GM12878 (cell line): ENCODE measurements around the gene LRIT2.

ENCODE experiments used
- BMI1 ChIP-seq: fragments of 450-650 bp; IDR thresholded peaks from 2 replicates; pipeline ENCODE4 v1.6.1; 2016; ENCODE audit warnings: mild to moderate bottlenecking, moderate library complexity, borderline replicate concordance
- CTCF ChIP-seq, 3 experiments: IDR thresholded peaks in 2 of 3; conservative IDR thresholded peaks in 1 of 3; 2 replicates each; pipeline ENCODE4 v1.5.1; 2011; ENCODE audit warnings: low read depth in 3 of 3, low read length in 3 of 3, mild to moderate bottlenecking in 3 of 3, control low read depth in 2 of 3, moderate library complexity in 2 of 3, inconsistent platforms in 1 of 3, mixed read lengths in 1 of 3; ENCODE audit not compliant: control insufficient read depth in 2 of 3, insufficient read depth in 1 of 3; ENCODE audit errors: extremely low read depth in 1 of 3
- IRF3 ChIP-seq: fragments of 450-650 bp; IDR thresholded peaks from 2 replicates; pipeline ENCODE4 v1.6.1; 2014; ENCODE audit warnings: mild to moderate bottlenecking
- MAX ChIP-seq: IDR thresholded peaks from 2 replicates; pipeline ENCODE4 v1.6.1; 2012; ENCODE audit warnings: low read depth, low read length, improper control_type of control experiment
- RAD21 ChIP-seq: IDR thresholded peaks from 2 replicates; pipeline ENCODE4 v1.6.1; 2011; ENCODE audit warnings: mild to moderate bottlenecking, low read depth, low read length, moderate library complexity; ENCODE audit not compliant: insufficient read depth
- RBBP5 ChIP-seq: fragments of 200-600 bp; sonication (generic); conservative IDR thresholded peaks from 2 replicates; pipeline ENCODE4 v1.6.1; 2016
- TCF7 ChIP-seq: IDR thresholded peaks from 2 replicates; pipeline ENCODE4 v1.6.1; 2014; ENCODE audit warnings: antibody characterized with exemption, borderline replicate concordance
- ZNF24 ChIP-seq: fragments of 450-650 bp; IDR thresholded peaks from 2 replicates; pipeline ENCODE4 v1.6.1; 2017; ENCODE audit warnings: antibody characterized with exemption, mild to moderate bottlenecking
- TF ChIP-seq, protein P1 (sequence below): IDR thresholded peaks from 2 replicates; pipeline ENCODE4 v1.6.1; 2012; ENCODE audit warnings: mild to moderate bottlenecking, low read depth, low read length

GRCh38 chr10:84193327-84193726, 32.0 kb downstream of the LRIT2 start:
- TF ChIP-seq RAD21: no peak
- TF ChIP-seq CTCF (IDR thresholded peaks at IDR 0.05 in 2 of 3, conservative IDR thresholded peaks at IDR 0.05 in 1 of 3; ENCODE audit: control insufficient read depth in 2 of 3, extremely low read depth in 1 of 3, insufficient read depth in 1 of 3, low read depth in 3 of 3, low read length in 3 of 3): no peak
- no peak for TF ChIP-seq BMI1
- TF ChIP-seq IRF3: no peak
- TF ChIP-seq RBBP5: no peak
- no peak for TF ChIP-seq MAX
- no peak for TF ChIP-seq ZNF24
- TF ChIP-seq, protein P1, sequence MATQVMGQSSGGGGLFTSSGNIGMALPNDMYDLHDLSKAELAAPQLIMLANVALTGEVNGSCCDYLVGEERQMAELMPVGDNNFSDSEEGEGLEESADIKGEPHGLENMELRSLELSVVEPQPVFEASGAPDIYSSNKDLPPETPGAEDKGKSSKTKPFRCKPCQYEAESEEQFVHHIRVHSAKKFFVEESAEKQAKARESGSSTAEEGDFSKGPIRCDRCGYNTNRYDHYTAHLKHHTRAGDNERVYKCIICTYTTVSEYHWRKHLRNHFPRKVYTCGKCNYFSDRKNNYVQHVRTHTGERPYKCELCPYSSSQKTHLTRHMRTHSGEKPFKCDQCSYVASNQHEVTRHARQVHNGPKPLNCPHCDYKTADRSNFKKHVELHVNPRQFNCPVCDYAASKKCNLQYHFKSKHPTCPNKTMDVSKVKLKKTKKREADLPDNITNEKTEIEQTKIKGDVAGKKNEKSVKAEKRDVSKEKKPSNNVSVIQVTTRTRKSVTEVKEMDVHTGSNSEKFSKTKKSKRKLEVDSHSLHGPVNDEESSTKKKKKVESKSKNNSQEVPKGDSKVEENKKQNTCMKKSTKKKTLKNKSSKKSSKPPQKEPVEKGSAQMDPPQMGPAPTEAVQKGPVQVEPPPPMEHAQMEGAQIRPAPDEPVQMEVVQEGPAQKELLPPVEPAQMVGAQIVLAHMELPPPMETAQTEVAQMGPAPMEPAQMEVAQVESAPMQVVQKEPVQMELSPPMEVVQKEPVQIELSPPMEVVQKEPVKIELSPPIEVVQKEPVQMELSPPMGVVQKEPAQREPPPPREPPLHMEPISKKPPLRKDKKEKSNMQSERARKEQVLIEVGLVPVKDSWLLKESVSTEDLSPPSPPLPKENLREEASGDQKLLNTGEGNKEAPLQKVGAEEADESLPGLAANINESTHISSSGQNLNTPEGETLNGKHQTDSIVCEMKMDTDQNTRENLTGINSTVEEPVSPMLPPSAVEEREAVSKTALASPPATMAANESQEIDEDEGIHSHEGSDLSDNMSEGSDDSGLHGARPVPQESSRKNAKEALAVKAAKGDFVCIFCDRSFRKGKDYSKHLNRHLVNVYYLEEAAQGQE: no peak
- no peak for TF ChIP-seq TCF7
